Lower leg skin (tissue), 4 donors: ENCODE results near the gene RAD9A. TPM values are rescaled to one million over a fixed set of nuclear protein-coding genes. Genes with fewer than 3 reads are reported as not detected.
A peak's percentile ranks its signal among the peaks of the same experiment; 100 is the strongest.

Experiments used
- DNase-seq, 2 donors: peaks; one replicate each; pipeline ENCODE4 v3.0.0-alpha.2; 2019; ENCODE audit warnings: low spot score in 2 of 2
- H3K4me3 ChIP-seq: fragments of 200-600 bp; sonication (generic); 2 replicates; pipeline ENCODE4 v1.5.1; 2017; ENCODE audit warnings: mild to moderate bottlenecking, low read depth; ENCODE audit not compliant: poor library complexity, severe bottlenecking
- POLR2A ChIP-seq, 2 donors: fragments of 450-650 bp; IDR thresholded peaks; one replicate each; pipeline ENCODE4 v1.6.1; 2016 to 2017; ENCODE audit warnings: antibody characterized with exemption in 2 of 2, mild to moderate bottlenecking in 1 of 2, moderate library complexity in 1 of 2
- WGBS, 2 donors: methylation state at CpG; one replicate each; pipeline ENCODE4 v1.1.5; 2018; 5-methylcytosine and 5-hydroxymethylcytosine counted together
- intact Hi-C: fragments of 100-400 bp; cut with DNase I; formaldehyde crosslinking; loops from one replicate; pipeline ENCODE4 v1.15.0; 2023; ENCODE audit warnings: low total_unique reads
- total RNA-seq, 4 donors: library from RNA; depleted of rRNA; stranded (reverse); fragments of >200 nt; gene quantifications; one replicate each; pipeline ENCODE4 v1.1.0, GENCODE V29; 2016
- TF ChIP-seq, protein P1 (sequence below), 3 donors: fragments of 450-650 bp; IDR thresholded peaks; one replicate each; pipeline ENCODE4 v1.5.1; 2016; ENCODE audit warnings: antibody characterized with exemption in 3 of 3, mild to moderate bottlenecking in 3 of 3, moderate library complexity in 2 of 3

RAD9A gene
- total RNA-seq, 4 donors from 2014 or later: 24.9 to 28.5 (median 27.2) TPM

- DNase-seq: no peak
- whole genome bisulfite sequencing, 2 donors: 55 to 67% methylated on average over 4 of the region's 4 CpGs
- H3K4me3 ChIP-seq: no peak overlapping the region
- no peak for TF ChIP-seq POLR2A (IDR thresholded peaks at IDR 0.05)
- TF ChIP-seq, protein P1, sequence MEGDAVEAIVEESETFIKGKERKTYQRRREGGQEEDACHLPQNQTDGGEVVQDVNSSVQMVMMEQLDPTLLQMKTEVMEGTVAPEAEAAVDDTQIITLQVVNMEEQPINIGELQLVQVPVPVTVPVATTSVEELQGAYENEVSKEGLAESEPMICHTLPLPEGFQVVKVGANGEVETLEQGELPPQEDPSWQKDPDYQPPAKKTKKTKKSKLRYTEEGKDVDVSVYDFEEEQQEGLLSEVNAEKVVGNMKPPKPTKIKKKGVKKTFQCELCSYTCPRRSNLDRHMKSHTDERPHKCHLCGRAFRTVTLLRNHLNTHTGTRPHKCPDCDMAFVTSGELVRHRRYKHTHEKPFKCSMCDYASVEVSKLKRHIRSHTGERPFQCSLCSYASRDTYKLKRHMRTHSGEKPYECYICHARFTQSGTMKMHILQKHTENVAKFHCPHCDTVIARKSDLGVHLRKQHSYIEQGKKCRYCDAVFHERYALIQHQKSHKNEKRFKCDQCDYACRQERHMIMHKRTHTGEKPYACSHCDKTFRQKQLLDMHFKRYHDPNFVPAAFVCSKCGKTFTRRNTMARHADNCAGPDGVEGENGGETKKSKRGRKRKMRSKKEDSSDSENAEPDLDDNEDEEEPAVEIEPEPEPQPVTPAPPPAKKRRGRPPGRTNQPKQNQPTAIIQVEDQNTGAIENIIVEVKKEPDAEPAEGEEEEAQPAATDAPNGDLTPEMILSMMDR (IDR thresholded peaks at IDR 0.05): no peak
- intact Hi-C loops: no loop called here
Observed at GRCh38 chr11:67356387-67356863, 35.4 kb upstream of the RAD9A start.

- no peak for TF ChIP-seq POLR2A (IDR thresholded peaks at IDR 0.05)
- TF ChIP-seq, protein P1 (IDR thresholded peaks at IDR 0.05): peak in 1 of 3 donors; percentile 83
- intact Hi-C loops: no loop called here
- WGBS, 2 donors: 21 to 25% methylated on average over 3 of the region's 3 CpGs
- H3K4me3 ChIP-seq: no peak overlapping the region
- peak in 1 of 2 donors; percentile 92 for DNase-seq
Observed at GRCh38 chr11:67356864-67357561, 34.8 kb upstream of the RAD9A start.

- 72 to 75% methylated on average over 12 of the region's 12 CpGs for WGBS, 2 donors
- no peak for TF ChIP-seq POLR2A (IDR thresholded peaks at IDR 0.05)
- TF ChIP-seq, protein P1 (IDR thresholded peaks at IDR 0.05): no peak
- no peak overlapping the region for H3K4me3 ChIP-seq
- intact Hi-C loops: no loop called here
- no peak for DNase-seq
Observed at GRCh38 chr11:67357831-67358670, 33.7 kb upstream of the RAD9A start.

DNA sequence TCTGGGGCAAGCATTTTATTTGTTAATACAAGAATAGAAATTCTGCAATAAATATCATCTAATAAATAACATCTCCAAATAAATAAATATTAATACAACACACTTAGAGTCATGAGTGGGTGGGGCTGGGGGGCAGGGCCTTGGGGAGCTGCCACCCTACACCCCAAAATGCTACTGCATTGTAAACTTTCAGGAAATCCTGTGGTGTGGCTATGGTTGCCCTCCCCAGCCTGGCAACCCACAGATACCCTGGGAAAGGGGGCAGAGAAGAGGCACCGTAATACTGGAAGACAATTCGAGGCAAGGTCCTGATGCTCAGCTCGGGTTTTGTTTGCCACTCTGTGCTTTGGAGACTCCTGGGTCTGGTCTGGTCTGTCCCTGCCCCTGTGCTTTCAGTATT is 27.6 kb upstream of the RAD9A start:
- DNase-seq: no peak
- H3K4me3 ChIP-seq: no peak overlapping the region
- TF ChIP-seq, protein P1 (IDR thresholded peaks at IDR 0.05): no peak
- no peak for TF ChIP-seq POLR2A (IDR thresholded peaks at IDR 0.05)
- WGBS, 2 donors: 95% methylated on average over 3 of the region's 3 CpGs
- intact Hi-C loops: no loop called here

DNA sequence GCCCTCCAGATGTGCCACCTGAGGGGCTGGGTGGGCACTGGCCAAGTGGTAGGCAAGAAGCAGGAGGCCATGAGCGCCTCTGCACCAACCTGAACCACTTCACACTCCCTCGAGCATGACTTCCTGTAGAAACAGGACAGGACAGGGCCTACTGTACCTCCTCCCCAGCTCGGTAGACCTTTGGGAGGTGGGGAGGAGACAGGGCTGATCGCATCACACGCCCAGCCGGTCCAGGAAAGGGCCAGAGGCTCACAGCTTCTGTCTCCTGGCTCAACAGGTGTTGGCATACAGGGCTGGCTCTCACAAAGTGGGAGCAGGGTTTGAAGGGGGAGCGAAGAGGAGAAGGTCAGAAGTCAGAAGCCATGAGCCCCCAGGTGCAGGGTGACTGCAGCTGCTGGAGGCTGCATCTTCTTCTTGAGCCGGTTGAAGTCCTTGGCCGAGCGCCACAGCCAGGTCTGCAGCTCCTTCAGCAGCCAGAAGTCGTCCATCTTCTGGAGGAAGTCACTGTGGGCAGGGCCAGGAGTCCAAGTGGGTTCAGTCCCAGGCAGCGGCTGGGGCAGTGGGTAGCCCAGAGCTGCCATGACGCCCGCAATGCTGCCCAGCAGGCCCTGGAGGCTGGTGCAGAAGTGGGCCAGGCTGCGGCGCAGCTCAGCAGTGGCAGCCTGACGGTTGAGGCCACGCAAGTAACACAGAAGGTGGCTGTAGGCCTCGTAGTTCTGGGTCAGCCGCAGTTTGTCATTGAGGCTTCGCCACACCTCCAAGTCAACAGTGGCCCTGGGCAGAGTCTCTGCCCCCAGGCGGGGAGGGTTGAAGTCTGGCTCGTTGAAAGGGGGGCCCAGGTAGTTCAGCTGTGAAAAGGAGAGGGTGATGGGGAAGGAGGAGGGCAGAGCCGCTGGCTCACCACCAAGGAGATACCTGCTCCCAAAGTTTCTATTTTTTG is 26.7 kb upstream of the RAD9A start:
- no peak overlapping the region for H3K4me3 ChIP-seq
- 66 to 81% methylated on average over 16 to 24 of the region's 24 CpGs for WGBS, 2 donors
- TF ChIP-seq, protein P1 (IDR thresholded peaks at IDR 0.05): no peak
- no peak for TF ChIP-seq POLR2A (IDR thresholded peaks at IDR 0.05)
- intact Hi-C loops: no loop called here
- DNase-seq: no peak
